H9 (cell line): ENCODE data around the gene PUM2. TPM values are rescaled to one million over a fixed set of nuclear protein-coding genes. Genes with fewer than 3 reads are reported as not detected.

ENCODE experiments used
- DNase-seq: peaks from one replicate; pipeline ENCODE4 v3.0.0-alpha.2; 2017
- H2AFZ ChIP-seq: one replicate; pipeline ENCODE4 v1.6.1; 2013; ENCODE audit warnings: mild to moderate bottlenecking, low read length, control low read depth, moderate library complexity
- H2AK5ac ChIP-seq: 2 replicates; pipeline ENCODE4 v1.6.1; 2013; ENCODE audit warnings: low read length, control low read depth, mixed read lengths; ENCODE audit not compliant: insufficient read length
- H2BK120ac ChIP-seq: one replicate; pipeline ENCODE4 v1.6.1; 2013; ENCODE audit warnings: low read depth, mild to moderate bottlenecking, low read length, control low read depth, inconsistent platforms; ENCODE audit not compliant: poor library complexity, severe bottlenecking
- H2BK12ac ChIP-seq: 2 replicates; pipeline ENCODE4 v1.6.1; 2013; ENCODE audit warnings: low read length, control low read depth, mixed read lengths, low read depth; ENCODE audit not compliant: insufficient read length
- H2BK15ac ChIP-seq: 2 replicates; pipeline ENCODE4 v1.6.1; 2013; ENCODE audit warnings: low read depth, low read length, control low read depth
- H2BK20ac ChIP-seq: one replicate; pipeline ENCODE4 v1.6.1; 2013; ENCODE audit warnings: low read depth, mild to moderate bottlenecking, low read length, control low read depth, inconsistent platforms; ENCODE audit not compliant: poor library complexity, severe bottlenecking
- H2BK5ac ChIP-seq: 2 replicates; pipeline ENCODE4 v1.6.1; 2013; ENCODE audit warnings: low read length, control low read depth, mixed read lengths; ENCODE audit not compliant: insufficient read length
- H3K14ac ChIP-seq: 2 replicates; pipeline ENCODE4 v1.6.1; 2013; ENCODE audit warnings: low read length, control low read depth; ENCODE audit not compliant: insufficient read depth
- H3K18ac ChIP-seq: 2 replicates; pipeline ENCODE4 v1.6.1; 2013; ENCODE audit warnings: low read depth, mild to moderate bottlenecking, mixed read lengths, low read length, control low read depth; ENCODE audit not compliant: insufficient read length
- H3K23ac ChIP-seq: 2 replicates; pipeline ENCODE4 v1.6.1; 2013; ENCODE audit warnings: low read length, control low read depth, mixed read lengths, low read depth; ENCODE audit not compliant: insufficient read length
- H3K23me2 ChIP-seq: 2 replicates; pipeline ENCODE4 v1.6.1; 2013; ENCODE audit warnings: low read depth, mild to moderate bottlenecking, mixed read lengths, low read length, control low read depth; ENCODE audit not compliant: insufficient read length, poor library complexity, severe bottlenecking
- H3K27ac ChIP-seq: 2 replicates; pipeline ENCODE4 v1.5.1; 2013; ENCODE audit warnings: low read length, control low read depth, mixed read lengths, low read depth; ENCODE audit not compliant: insufficient read length
- H3K27me3 ChIP-seq: 2 replicates; pipeline ENCODE4 v1.6.1; 2013; ENCODE audit warnings: low read length, control low read depth, inconsistent platforms; ENCODE audit not compliant: insufficient read depth
- H3K4ac ChIP-seq: 2 replicates; pipeline ENCODE4 v1.6.1; 2013; ENCODE audit warnings: low read depth, mild to moderate bottlenecking, control low read depth, inconsistent platforms, low read length, moderate library complexity
- H3K4me1 ChIP-seq: 2 replicates; pipeline ENCODE4 v1.6.1; 2013; ENCODE audit warnings: low read length, control low read depth, inconsistent platforms; ENCODE audit not compliant: insufficient read depth
- H3K4me2 ChIP-seq: 2 replicates; pipeline ENCODE4 v1.6.1; 2013; ENCODE audit warnings: low read length, control low read depth, mixed read lengths; ENCODE audit not compliant: insufficient read length, insufficient read depth
- H3K56ac ChIP-seq: 2 replicates; pipeline ENCODE4 v1.6.1; 2013; ENCODE audit warnings: low read depth, mild to moderate bottlenecking, mixed read lengths, low read length, control low read depth; ENCODE audit not compliant: insufficient read length
- H3K79me1 ChIP-seq: 2 replicates; pipeline ENCODE4 v1.6.1; 2013; ENCODE audit warnings: low read depth, mild to moderate bottlenecking, moderate library complexity, low read length, control low read depth, inconsistent platforms; ENCODE audit not compliant: insufficient read depth, poor library complexity, severe bottlenecking
- H3K79me2 ChIP-seq: 2 replicates; pipeline ENCODE4 v1.6.1; 2013; ENCODE audit warnings: low read length, control low read depth, inconsistent platforms; ENCODE audit not compliant: insufficient read depth
- H3K9ac ChIP-seq: 2 replicates; pipeline ENCODE4 v1.6.1; 2013; ENCODE audit warnings: low read length, control low read depth, mixed read lengths; ENCODE audit not compliant: insufficient read length; ENCODE audit errors: extremely low read depth
- H3K9me3 ChIP-seq: one replicate; pipeline ENCODE4 v1.6.1; 2013; ENCODE audit warnings: low read depth, low read length, inconsistent platforms; ENCODE audit not compliant: control insufficient read depth
- H3T11ph ChIP-seq: one replicate; pipeline ENCODE4 v1.6.1; 2013; ENCODE audit warnings: mild to moderate bottlenecking, low read length, control low read depth, inconsistent platforms
- H4K20me1 ChIP-seq: one replicate; pipeline ENCODE4 v1.6.1; 2013; ENCODE audit not compliant: control insufficient read depth, insufficient read length, insufficient read depth
- H4K5ac ChIP-seq: 2 replicates; pipeline ENCODE4 v1.6.1; 2013; ENCODE audit warnings: low read depth, mild to moderate bottlenecking, mixed read lengths, low read length, control low read depth; ENCODE audit not compliant: insufficient read length
- H4K8ac ChIP-seq: replicated peaks from 2 replicates; pipeline ENCODE4 v1.6.1; 2013; ENCODE audit warnings: low read length, control low read depth, mixed read lengths, low read depth; ENCODE audit not compliant: insufficient read length
- H4K91ac ChIP-seq: 2 replicates; pipeline ENCODE4 v1.6.1; 2013; ENCODE audit warnings: low read depth, mild to moderate bottlenecking, moderate library complexity, mixed read lengths, low read length, control low read depth; ENCODE audit not compliant: insufficient read length
- H3K27ac Mint-ChIP-seq, 3 experiments: 2 replicates in 2 of 3; 3 replicates in 1 of 3; pipeline ENCODE4 v1.8.0; 2020 to 2021; ENCODE audit warnings: mixed read lengths in 3 of 3, mild to moderate bottlenecking in 1 of 3, moderate library complexity in 1 of 3
- H3K27me3 Mint-ChIP-seq: 2 replicates; pipeline ENCODE4 v1.8.0; 2021; ENCODE audit warnings: low read depth, mild to moderate bottlenecking, moderate library complexity, mixed read lengths
- H3K36me3 Mint-ChIP-seq, 3 experiments: 2 replicates in 2 of 3; 3 replicates in 1 of 3; pipeline ENCODE4 v1.8.0; 2020 to 2021; ENCODE audit warnings: low read depth in 3 of 3, mixed read lengths in 3 of 3; ENCODE audit not compliant: insufficient read depth in 1 of 3
- H3K4me1 Mint-ChIP-seq, 2 experiments: 2 replicates each; pipeline ENCODE4 v1.8.0; 2020; ENCODE audit warnings: mixed read lengths in 2 of 2
- H3K4me3 Mint-ChIP-seq, 2 experiments: 2 replicates in 1 of 2; 3 replicates in 1 of 2; pipeline ENCODE4 v1.8.0; 2020 to 2021; ENCODE audit warnings: mild to moderate bottlenecking in 2 of 2, mixed read lengths in 2 of 2, moderate library complexity in 1 of 2
- H3K9me3 Mint-ChIP-seq, 2 experiments: 2 replicates in 1 of 2; 3 replicates in 1 of 2; pipeline ENCODE4 v1.8.0; 2020; ENCODE audit warnings: mild to moderate bottlenecking in 2 of 2, mixed read lengths in 2 of 2, moderate library complexity in 1 of 2
- CTCF ChIP-seq: fragments of 200-600 bp; sonication (generic); conservative IDR thresholded peaks from 3 replicates; pipeline ENCODE4 v1.8.0; 2021; ENCODE audit warnings: antibody characterized with exemption, mild to moderate bottlenecking
- WGBS: extraction: QIAGEN DNeasy Blood & Tissue Kit; methylation state at CpG from one replicate; pipeline ENCODE4 v1.1.7; 2013; ENCODE audit warnings: missing lambda C conversion rate, low lambda C conversion rate, mixed read lengths; ENCODE audit not compliant: insufficient read length; ENCODE audit errors: extremely low coverage; 5-methylcytosine and 5-hydroxymethylcytosine counted together
- total RNA-seq: library from RNA; stranded (reverse); gene quantifications from 2 replicates; pipeline ENCODE4 v1.2.1, GENCODE V29; 2021

Gene PUM2
- total RNA-seq, 1 experiment from 2014 or later = 96.6 TPM

- Histone ChIP-seq H3K14ac (no peak overlapping the region), H3K4ac (no peak overlapping the region), H2BK120ac (no peak overlapping the region), H3K27ac (no peak overlapping the region), H3K4me2 (no peak overlapping the region), H4K8ac (no peak overlapping the region), H3K4me1 (no peaks in the 10 kb centered on the region), H2BK15ac (no peak overlapping the region), H3K56ac (no peak overlapping the region), H2AFZ (no peak overlapping the region), H3K79me1 (no peaks in the 10 kb centered on the region), H3K18ac (no peak overlapping the region), H3K23me2 (no peaks in the 10 kb centered on the region), H3T11ph (no peak overlapping the region), H4K20me1 (no peaks in the 10 kb centered on the region), H2BK5ac (no peak overlapping the region), H3K79me2 (no peaks in the 10 kb centered on the region), H4K5ac (no peak overlapping the region), H2BK12ac (no peak overlapping the region), H3K9ac (no peak overlapping the region), H3K23ac (no peak overlapping the region), H2AK5ac (no peak overlapping the region), H2BK20ac (no peak overlapping the region), H3K27me3 (peaks cover 2% of the 10 kb centered on the region; the same call in 1 of the 2 replicates), H4K91ac (no peak overlapping the region), H3K9me3 (no peaks in the 10 kb centered on the region)
- TF ChIP-seq CTCF = no peak
- no CpG with 5 or more reads among the region's 3 CpGs for WGBS
- Mint-ChIP-seq H3K36me3 (peaks cover 0 to 5% (median 0%) of the 10 kb centered on the region in 3 experiments; a peak in 2 of 7 replicates), H3K9me3 (peaks cover 4 to 5% of the 10 kb centered on the region in 2 experiments), H3K4me1 (peaks cover 9 to 11% of the 10 kb centered on the region in 2 experiments; a peak in 3 of 4 replicates), H3K27ac (no peak overlapping the region), H3K27me3 (peaks cover 8% of the 10 kb centered on the region; the same call in 1 of the 2 replicates), H3K4me3 (no peak overlapping the region)
- no peak for DNase-seq
These were observed 22.4 kb upstream of the PUM2 start for GRCh38 chr2:20372896-20373640.
